Inflammatory macrophage treated with lipopolysaccharide for 1 hour (primary cell): ENCODE measurements around the gene SLC5A11.

ENCODE experiments used
- DNase-seq, 2 donors: peaks; one replicate each; pipeline ENCODE4 v3.0.0-alpha.2; 2020 to 2022

The SLC5A11 gene

DNA sequence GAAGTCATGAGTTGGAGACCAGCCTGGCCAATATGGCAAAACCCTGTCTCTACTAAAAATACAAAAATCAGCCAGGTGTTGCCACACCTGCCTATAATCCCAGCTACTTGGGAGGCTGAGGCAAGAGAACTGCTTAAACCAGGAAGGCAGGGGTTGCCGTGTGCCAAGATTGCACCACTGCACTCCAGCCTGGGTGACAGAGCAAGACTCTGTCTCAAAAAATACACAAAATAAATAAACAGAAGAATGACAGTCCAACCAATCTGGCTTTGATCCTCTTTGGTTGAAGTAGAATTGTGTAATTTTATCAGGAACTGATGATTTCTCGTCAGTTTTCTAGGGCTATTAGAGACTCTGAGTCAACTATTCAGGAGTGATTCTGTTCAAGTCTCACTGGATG is 79.4 kb downstream of the SLC5A11 start:
- no peak for DNase-seq

DNA sequence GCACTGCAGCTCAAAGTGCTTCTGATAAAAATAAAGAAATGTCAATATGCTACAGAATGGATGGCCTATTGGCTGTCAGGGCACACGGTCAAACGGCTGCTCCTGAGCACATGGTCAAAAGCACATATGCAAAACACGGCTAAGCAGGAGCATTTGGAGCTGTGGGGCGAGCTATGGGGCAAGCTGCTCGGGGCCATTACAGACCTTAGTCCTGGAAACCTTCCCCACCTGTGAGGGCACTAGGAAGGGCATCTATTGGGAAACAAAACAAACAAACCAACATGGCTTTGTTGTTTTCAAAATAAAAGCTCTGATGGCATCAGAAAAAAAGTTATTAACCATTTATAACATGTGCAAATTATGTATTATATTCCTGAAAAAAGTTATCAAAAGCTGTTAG is 83.6 kb downstream of the SLC5A11 start:
- no peak for DNase-seq

GRCh38 chr16:24930440-24930839 is 84.7 kb downstream of the SLC5A11 start:
- DNase-seq: no peak

- no peak for DNase-seq
Observed at GRCh38 chr16:24931091-24931490, 85.3 kb downstream of the SLC5A11 start.

GRCh38 chr16:24935336-24935735 is 89.6 kb downstream of the SLC5A11 start:
- DNase-seq: no peak

DNA sequence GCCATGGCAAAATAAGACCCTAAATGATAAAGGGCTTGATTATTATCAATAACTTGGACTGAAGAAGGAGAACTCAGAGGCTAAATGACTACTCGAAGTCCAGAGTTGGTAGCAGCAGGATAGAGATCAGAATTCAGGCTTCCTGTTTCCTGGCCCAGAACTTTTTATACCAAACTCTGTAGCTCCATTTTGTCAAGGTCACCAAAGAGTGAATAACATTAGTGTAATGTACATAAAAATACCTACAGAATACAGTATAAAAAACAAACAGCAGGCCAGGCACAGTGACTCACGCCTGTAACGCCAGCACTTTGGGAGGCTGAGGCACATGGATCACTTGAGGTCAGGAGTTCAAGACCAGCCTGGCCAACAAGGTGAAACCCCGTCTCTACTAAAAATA is 90.4 kb downstream of the SLC5A11 start:
- DNase-seq: no peak

DNA sequence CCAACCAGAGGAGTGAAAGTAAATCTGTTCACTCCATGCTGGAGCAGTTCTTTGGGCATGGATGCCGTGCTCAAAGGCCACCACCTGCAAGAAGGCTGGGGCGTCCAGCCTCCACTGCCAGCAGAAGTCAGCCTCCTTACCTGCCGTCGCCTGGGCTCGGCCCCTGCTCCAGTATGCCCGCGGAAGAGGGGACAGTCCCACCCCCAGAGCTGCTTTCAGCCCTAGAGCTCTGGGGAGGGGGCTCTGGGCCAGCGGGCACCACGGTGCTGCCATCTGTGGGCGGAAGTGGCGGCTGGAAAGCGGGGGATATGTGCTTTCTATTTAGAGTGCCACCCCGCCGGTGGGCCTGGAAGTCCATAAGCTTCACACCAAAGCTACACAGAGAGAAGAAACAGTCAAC is 93.5 kb downstream of the SLC5A11 start:
- no peak for DNase-seq

DNA sequence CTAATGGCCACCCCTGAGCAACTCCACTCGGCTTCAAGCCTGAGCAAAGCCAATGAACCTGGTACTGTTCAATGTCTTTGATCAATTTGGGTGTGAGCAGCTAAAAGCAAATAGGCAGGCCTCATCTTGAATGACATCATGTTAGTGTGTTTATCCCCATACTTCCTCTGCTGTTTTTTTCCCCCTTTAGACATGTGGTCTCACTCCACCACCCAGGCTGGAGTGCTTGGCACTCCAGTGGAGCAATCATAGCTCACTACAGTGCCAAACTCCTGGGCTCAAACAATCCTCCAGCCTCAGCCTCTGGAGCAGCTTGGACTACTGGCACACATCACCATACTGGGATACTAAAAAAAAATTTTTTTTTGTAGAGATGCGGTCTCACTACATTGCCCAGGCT is 94.0 kb downstream of the SLC5A11 start:
- DNase-seq: no peak

DNA sequence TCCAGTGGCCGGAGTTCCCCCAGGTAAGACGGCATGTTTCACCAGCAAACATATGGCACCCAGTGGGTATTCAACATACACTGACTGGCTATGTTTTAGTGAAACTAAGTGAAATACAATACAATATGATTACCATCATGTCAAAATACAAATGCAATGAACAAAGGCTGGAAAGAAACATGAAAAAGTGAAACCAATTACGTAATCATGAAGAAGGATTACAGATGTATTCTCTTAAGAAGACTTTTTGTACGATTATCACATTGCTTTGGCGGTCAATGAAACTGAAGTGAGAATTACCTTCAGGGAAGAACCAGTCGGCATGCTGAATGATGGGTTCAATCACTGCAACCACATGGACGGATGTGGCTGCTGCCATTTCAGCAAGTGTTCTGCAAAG is 97.7 kb downstream of the SLC5A11 start:
- no peak for DNase-seq

- no peak for DNase-seq
Observed at GRCh38 chr16:24944206-24944605, 98.4 kb downstream of the SLC5A11 start.

DNA sequence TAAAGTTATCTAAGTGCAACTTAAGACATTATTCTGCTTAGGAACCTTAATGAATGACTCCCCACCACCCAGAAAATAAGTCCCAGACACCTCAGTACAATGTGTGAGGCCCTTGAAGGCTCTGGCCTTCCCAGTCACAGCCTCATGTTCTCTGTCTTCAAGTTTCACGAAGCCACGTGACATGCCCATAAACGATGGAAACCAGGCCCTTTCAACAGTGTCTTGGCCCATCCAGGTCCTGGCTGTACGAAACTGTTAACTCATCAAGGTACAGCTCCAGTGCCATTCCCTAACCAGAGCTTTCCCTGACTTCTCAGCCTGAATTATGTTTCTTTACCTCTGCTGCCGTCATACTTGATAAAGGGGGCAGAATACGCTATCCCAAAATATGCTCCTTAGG is 100.4 kb downstream of the SLC5A11 start:
- no peak for DNase-seq

DNA sequence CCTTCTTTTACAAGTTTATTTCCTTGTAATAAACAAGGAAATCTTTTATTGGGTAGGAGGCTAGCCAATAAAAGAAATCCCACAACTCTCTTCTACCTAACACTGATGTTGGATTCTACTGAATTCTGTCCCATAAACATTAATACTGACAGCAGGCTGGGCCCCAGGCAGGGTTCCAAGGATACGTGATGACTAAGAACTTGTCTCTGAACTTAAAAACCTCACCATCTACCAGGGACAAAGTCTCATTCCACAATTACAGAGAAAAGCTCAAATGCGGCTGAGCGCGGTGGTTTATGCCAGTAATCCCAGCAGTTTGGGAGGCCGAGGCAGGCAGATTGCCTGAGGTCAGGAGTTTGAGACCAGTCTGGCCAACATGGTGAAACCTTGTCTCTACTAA is 104.5 kb downstream of the SLC5A11 start:
- no peak for DNase-seq

GRCh38 chr16:24953306-24953705 is 107.5 kb downstream of the SLC5A11 start:
- DNase-seq: peak; percentile 2 to 24

- DNase-seq: no peak
Observed at GRCh38 chr16:24953721-24954120, 108.0 kb downstream of the SLC5A11 start.

DNA sequence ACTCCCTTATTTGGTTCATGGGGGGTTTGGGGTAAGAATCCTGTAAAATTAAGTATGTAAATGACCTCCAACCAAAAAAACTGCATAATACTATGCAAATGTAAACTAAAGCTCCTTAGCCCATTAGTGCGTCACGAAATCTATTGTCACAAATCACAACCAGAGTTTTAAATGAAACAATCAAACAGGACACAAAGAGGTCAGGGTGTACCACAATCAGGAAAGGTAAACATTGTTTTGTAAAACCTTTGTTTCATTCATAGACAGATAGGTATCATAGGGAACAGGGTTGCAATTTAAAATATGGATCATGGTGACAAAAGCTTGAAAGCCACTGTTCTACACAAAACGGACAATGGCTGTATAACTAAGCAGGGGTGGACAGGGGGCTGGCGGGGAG is 108.4 kb downstream of the SLC5A11 start:
- no peak for DNase-seq

GRCh38 chr16:24955975-24956731 is 110.4 kb downstream of the SLC5A11 start:
- no peak for DNase-seq

- DNase-seq: no peak
Observed at GRCh38 chr16:24957887-24958286, 112.1 kb downstream of the SLC5A11 start.
